ENCODE results near the gene UBE2M.
A peak's percentile ranks its signal among the peaks of the same experiment; 100 is the strongest.

Gene UBE2M

GRCh38 chr19:58520257-58520599 is 38.2 kb downstream of the UBE2M start:
- H3K4me1 ChIP-seq (ENCODE audit: insufficient read depth, poor library complexity, severe bottlenecking): peaks cover 3% of the 10 kb centered on the region
- peak overlapping the region; percentile 92 for H3K27ac ChIP-seq (ENCODE audit: poor library complexity, severe bottlenecking)
- DNase-seq (ENCODE audit: low spot score): no peak
- no peaks in the 10 kb centered on the region for H3K27me3 ChIP-seq (ENCODE audit: insufficient read depth, poor library complexity, severe bottlenecking)
- H3K4me3 ChIP-seq (ENCODE audit: severe bottlenecking): peak overlapping the region; percentile 54
- H3K9me3 ChIP-seq (ENCODE audit: severe bottlenecking): no peaks in the 10 kb centered on the region
- ATAC-seq (ENCODE audit: low read depth): no peak
- H3K36me3 ChIP-seq (ENCODE audit: low read depth): peaks cover 6% of the 10 kb centered on the region
- TF ChIP-seq, protein P1, sequence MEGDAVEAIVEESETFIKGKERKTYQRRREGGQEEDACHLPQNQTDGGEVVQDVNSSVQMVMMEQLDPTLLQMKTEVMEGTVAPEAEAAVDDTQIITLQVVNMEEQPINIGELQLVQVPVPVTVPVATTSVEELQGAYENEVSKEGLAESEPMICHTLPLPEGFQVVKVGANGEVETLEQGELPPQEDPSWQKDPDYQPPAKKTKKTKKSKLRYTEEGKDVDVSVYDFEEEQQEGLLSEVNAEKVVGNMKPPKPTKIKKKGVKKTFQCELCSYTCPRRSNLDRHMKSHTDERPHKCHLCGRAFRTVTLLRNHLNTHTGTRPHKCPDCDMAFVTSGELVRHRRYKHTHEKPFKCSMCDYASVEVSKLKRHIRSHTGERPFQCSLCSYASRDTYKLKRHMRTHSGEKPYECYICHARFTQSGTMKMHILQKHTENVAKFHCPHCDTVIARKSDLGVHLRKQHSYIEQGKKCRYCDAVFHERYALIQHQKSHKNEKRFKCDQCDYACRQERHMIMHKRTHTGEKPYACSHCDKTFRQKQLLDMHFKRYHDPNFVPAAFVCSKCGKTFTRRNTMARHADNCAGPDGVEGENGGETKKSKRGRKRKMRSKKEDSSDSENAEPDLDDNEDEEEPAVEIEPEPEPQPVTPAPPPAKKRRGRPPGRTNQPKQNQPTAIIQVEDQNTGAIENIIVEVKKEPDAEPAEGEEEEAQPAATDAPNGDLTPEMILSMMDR (IDR thresholded peaks at IDR 0.05; ENCODE audit: poor library complexity, severe bottlenecking): no peak

GRCh38 chr19:58519355-58520256 is 38.8 kb downstream of the UBE2M start, which contains the start of gene ZBTB45:
Gene ZBTB45, minus strand, starts transcription at chr19:58519810. Its CDS starts 2,137 bp downstream, at chr19:58517673.
- peak; percentile 83 for ATAC-seq (ENCODE audit: low read depth)
- H3K27ac ChIP-seq (ENCODE audit: poor library complexity, severe bottlenecking): peak within 1 kb of the TSS; percentile 92
- TF ChIP-seq, protein P1 (IDR thresholded peaks at IDR 0.05; ENCODE audit: poor library complexity, severe bottlenecking): peak; percentile 88
- peak; percentile 92 for DNase-seq (ENCODE audit: low spot score)
- H3K36me3 ChIP-seq (ENCODE audit: low read depth): peaks cover 6% of the 10 kb centered on the region
- peak within 1 kb of the TSS; percentile 54 for H3K4me3 ChIP-seq (ENCODE audit: severe bottlenecking)
- peaks cover 3% of the 10 kb centered on the region for H3K4me1 ChIP-seq (ENCODE audit: insufficient read depth, poor library complexity, severe bottlenecking)
- no peaks in the 10 kb centered on the region for H3K9me3 ChIP-seq (ENCODE audit: severe bottlenecking)
- H3K27me3 ChIP-seq (ENCODE audit: insufficient read depth, poor library complexity, severe bottlenecking): no peaks in the 10 kb centered on the region

- ATAC-seq (ENCODE audit: low read depth): peak; percentile 41
- TF ChIP-seq, protein P1 (IDR thresholded peaks at IDR 0.05; ENCODE audit: poor library complexity, severe bottlenecking): peak; percentile 69
These were observed 39.4 kb downstream of the UBE2M start for GRCh38 chr19:58519087-58519354.

DNA sequence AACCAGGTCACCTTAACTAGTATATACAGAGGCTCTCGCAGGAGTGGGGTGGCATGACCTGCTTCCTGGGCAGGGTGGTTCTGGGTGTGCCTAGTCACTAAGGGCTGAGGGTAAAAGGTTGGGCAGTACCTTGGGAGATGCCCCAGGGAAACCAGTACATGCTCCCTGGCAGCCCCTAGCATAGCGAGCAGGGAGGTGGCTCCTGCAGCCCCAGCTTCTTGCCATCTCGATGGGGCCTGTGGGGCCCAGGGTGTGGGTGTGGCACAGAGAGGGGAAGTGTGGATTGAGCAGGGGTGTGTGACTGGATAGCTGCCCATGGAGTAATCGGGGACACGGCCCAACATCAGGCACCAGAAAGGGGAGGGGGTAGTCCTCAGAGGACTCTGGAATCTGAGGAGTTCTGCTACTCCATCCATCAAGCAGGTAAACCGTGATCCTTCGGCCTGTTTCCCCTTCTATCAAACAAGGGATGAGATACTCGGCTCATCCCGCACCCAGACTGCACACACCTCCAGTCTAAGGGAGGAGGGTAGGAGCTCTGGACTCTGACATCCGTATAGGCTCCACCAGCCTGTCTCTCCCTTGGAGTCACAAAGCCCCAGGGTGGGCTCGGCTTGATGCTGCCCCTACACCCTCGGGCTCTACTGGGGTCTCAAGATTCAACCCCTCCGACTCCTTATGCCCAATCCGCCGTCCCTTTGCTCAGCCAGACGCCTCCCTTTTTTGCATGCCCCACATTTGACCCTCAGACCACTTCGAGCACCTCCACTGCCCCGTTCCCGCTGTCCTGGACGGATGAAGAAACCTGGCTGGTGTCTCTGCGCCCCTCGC is 39.9 kb downstream of the UBE2M start:
- TF ChIP-seq, protein P1 (IDR thresholded peaks at IDR 0.05; ENCODE audit: poor library complexity, severe bottlenecking): no peak
- DNase-seq (ENCODE audit: low spot score) (no peak), ATAC-seq (ENCODE audit: low read depth) (no peak)
- peaks cover 6% of the 10 kb centered on the region for H3K36me3 ChIP-seq (ENCODE audit: low read depth)
- H3K9me3 ChIP-seq (ENCODE audit: severe bottlenecking): no peaks in the 10 kb centered on the region
- no peaks in the 10 kb centered on the region for H3K27me3 ChIP-seq (ENCODE audit: insufficient read depth, poor library complexity, severe bottlenecking)
- H3K4me3 ChIP-seq (ENCODE audit: severe bottlenecking): peak overlapping the region; percentile 54
- peaks cover 3% of the 10 kb centered on the region for H3K4me1 ChIP-seq (ENCODE audit: insufficient read depth, poor library complexity, severe bottlenecking)
- H3K27ac ChIP-seq (ENCODE audit: poor library complexity, severe bottlenecking): peak overlapping the region; percentile 92

More at GRCh38 chr19:58519087-58519354, 39.4 kb downstream of the UBE2M start:
- Histone ChIP-seq H3K27me3 (ENCODE audit: insufficient read depth, poor library complexity, severe bottlenecking) (no peaks in the 10 kb centered on the region), H3K36me3 (ENCODE audit: low read depth) (peaks cover 6% of the 10 kb centered on the region), H3K4me3 (ENCODE audit: severe bottlenecking) (peak overlapping the region; percentile 54), H3K27ac (ENCODE audit: poor library complexity, severe bottlenecking) (peak overlapping the region; percentile 92), H3K9me3 (ENCODE audit: severe bottlenecking) (no peaks in the 10 kb centered on the region), H3K4me1 (ENCODE audit: insufficient read depth, poor library complexity, severe bottlenecking) (peaks cover 3% of the 10 kb centered on the region)
- no peak for DNase-seq (ENCODE audit: low spot score)
